Pulmonary artery endothelial cell (primary cell): ENCODE results near the gene EPC2. TPM values are rescaled to one million over a fixed set of nuclear protein-coding genes. Genes with fewer than 3 reads are reported as not detected.
"Not testable (repeated sequence)": the region's sequence is repeated elsewhere in the genome, so short reads cannot be mapped to it uniquely, and the experiment has no call there.

Experiments used
- DNase-seq: peaks from one replicate; pipeline ENCODE4 v3.0.0-alpha.2; 2011; ENCODE audit warnings: low read depth, low spot score
- total RNA-seq: library from RNA; depleted of rRNA; stranded (reverse); fragments of >200 nt; gene quantifications from 2 replicates; pipeline ENCODE4 v1.2.3, GENCODE V29; 2014

The EPC2 gene
- total RNA-seq, 1 donor from 2014 or later: 20.2 TPM

GRCh38 chr2:148721991-148722777 is 77.6 kb downstream of the EPC2 start:
- no peak for DNase-seq

- no peak for DNase-seq
Observed at GRCh38 chr2:148725564-148725963, 81.0 kb downstream of the EPC2 start.

GRCh38 chr2:148726228-148726627 is 81.7 kb downstream of the EPC2 start:
- DNase-seq: no peak

- no peak for DNase-seq
Observed at GRCh38 chr2:148730085-148730484, 85.5 kb downstream of the EPC2 start.

GRCh38 chr2:148737742-148738141 is 93.2 kb downstream of the EPC2 start:
- DNase-seq: no peak

GRCh38 chr2:148739454-148740105 is 95.0 kb downstream of the EPC2 start:
- no peak for DNase-seq

- DNase-seq: no peak
Observed at GRCh38 chr2:148742373-148742772, 97.8 kb downstream of the EPC2 start.

- no peak for DNase-seq
Observed at GRCh38 chr2:148745151-148745851, 100.8 kb downstream of the EPC2 start.

- DNase-seq: no peak
Observed at GRCh38 chr2:148746973-148747372, 102.4 kb downstream of the EPC2 start.

GRCh38 chr2:148751907-148752306 is 107.4 kb downstream of the EPC2 start:
- no peak for DNase-seq

GRCh38 chr2:148752977-148753376 is 108.4 kb downstream of the EPC2 start:
- no peak for DNase-seq

- DNase-seq: no peak
Observed at GRCh38 chr2:148754864-148755263, 110.3 kb downstream of the EPC2 start.

GRCh38 chr2:148756292-148756975 is 111.9 kb downstream of the EPC2 start:
- DNase-seq: no peak

- DNase-seq: no peak
Observed at GRCh38 chr2:148764815-148765214, 120.3 kb downstream of the EPC2 start.

- no peak for DNase-seq
Observed at GRCh38 chr2:148770047-148770446, 125.5 kb downstream of the EPC2 start.

- no peak for DNase-seq
Observed at GRCh38 chr2:148781544-148781943, 137.0 kb downstream of the EPC2 start.

GRCh38 chr2:148789059-148789458 is 144.5 kb downstream of the EPC2 start:
- DNase-seq: no peak

- not testable (repeated sequence) for DNase-seq
Observed at GRCh38 chr2:148790172-148790571, 145.6 kb downstream of the EPC2 start.

- DNase-seq: no peak
Observed at GRCh38 chr2:148794558-148794957, 150.0 kb downstream of the EPC2 start.

- no peak for DNase-seq
Observed at GRCh38 chr2:148796735-148797512, 152.4 kb downstream of the EPC2 start.
